ENCODE data around the gene SH3BGRL.

DNA sequence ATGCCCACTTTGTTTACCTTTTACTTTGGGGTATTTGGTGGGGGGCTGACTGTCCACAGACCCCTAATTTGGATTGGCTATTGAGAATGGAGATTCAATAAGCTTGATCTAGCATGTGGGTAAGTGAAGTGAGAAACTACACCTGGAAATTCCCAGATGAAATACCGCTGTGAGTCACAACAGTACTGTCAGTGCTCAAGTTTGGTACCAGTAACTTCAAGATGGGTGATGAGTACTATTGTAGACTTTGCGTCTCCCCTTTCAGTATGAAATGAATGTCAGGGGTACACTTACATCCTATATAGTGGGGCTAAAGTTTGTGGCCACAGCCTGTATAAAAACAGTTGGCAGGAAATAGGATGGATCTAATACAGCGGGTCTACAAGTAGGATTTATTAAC, 33.5 kb upstream of the SH3BGRL start:
- TF ChIP-seq, protein P1, sequence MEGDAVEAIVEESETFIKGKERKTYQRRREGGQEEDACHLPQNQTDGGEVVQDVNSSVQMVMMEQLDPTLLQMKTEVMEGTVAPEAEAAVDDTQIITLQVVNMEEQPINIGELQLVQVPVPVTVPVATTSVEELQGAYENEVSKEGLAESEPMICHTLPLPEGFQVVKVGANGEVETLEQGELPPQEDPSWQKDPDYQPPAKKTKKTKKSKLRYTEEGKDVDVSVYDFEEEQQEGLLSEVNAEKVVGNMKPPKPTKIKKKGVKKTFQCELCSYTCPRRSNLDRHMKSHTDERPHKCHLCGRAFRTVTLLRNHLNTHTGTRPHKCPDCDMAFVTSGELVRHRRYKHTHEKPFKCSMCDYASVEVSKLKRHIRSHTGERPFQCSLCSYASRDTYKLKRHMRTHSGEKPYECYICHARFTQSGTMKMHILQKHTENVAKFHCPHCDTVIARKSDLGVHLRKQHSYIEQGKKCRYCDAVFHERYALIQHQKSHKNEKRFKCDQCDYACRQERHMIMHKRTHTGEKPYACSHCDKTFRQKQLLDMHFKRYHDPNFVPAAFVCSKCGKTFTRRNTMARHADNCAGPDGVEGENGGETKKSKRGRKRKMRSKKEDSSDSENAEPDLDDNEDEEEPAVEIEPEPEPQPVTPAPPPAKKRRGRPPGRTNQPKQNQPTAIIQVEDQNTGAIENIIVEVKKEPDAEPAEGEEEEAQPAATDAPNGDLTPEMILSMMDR (IDR thresholded peaks at IDR 0.05) = no peak
- TF ChIP-seq ZFX (IDR thresholded peaks at IDR 0.05; ENCODE audit: borderline replicate concordance) = no peak

Measured in 22Rv1 (cell line).